H9 (cell line): ENCODE measurements around the gene GRM5. TPM values are rescaled to one million over a fixed set of nuclear protein-coding genes. Genes with fewer than 3 reads are reported as not detected.

Experiments used
- DNase-seq: peaks from one replicate; pipeline ENCODE4 v3.0.0-alpha.2; 2017
- H2AFZ ChIP-seq: one replicate; pipeline ENCODE4 v1.6.1; 2013; ENCODE audit warnings: mild to moderate bottlenecking, low read length, control low read depth, moderate library complexity
- H2AK5ac ChIP-seq: 2 replicates; pipeline ENCODE4 v1.6.1; 2013; ENCODE audit warnings: low read length, control low read depth, mixed read lengths; ENCODE audit not compliant: insufficient read length
- H2BK120ac ChIP-seq: one replicate; pipeline ENCODE4 v1.6.1; 2013; ENCODE audit warnings: low read depth, mild to moderate bottlenecking, low read length, control low read depth, inconsistent platforms; ENCODE audit not compliant: poor library complexity, severe bottlenecking
- H2BK12ac ChIP-seq: 2 replicates; pipeline ENCODE4 v1.6.1; 2013; ENCODE audit warnings: low read length, control low read depth, mixed read lengths, low read depth; ENCODE audit not compliant: insufficient read length
- H2BK15ac ChIP-seq: 2 replicates; pipeline ENCODE4 v1.6.1; 2013; ENCODE audit warnings: low read depth, low read length, control low read depth
- H2BK20ac ChIP-seq: one replicate; pipeline ENCODE4 v1.6.1; 2013; ENCODE audit warnings: low read depth, mild to moderate bottlenecking, low read length, control low read depth, inconsistent platforms; ENCODE audit not compliant: poor library complexity, severe bottlenecking
- H2BK5ac ChIP-seq: 2 replicates; pipeline ENCODE4 v1.6.1; 2013; ENCODE audit warnings: low read length, control low read depth, mixed read lengths; ENCODE audit not compliant: insufficient read length
- H3K14ac ChIP-seq: 2 replicates; pipeline ENCODE4 v1.6.1; 2013; ENCODE audit warnings: low read length, control low read depth; ENCODE audit not compliant: insufficient read depth
- H3K18ac ChIP-seq: 2 replicates; pipeline ENCODE4 v1.6.1; 2013; ENCODE audit warnings: low read depth, mild to moderate bottlenecking, mixed read lengths, low read length, control low read depth; ENCODE audit not compliant: insufficient read length
- H3K23ac ChIP-seq: 2 replicates; pipeline ENCODE4 v1.6.1; 2013; ENCODE audit warnings: low read length, control low read depth, mixed read lengths, low read depth; ENCODE audit not compliant: insufficient read length
- H3K23me2 ChIP-seq: 2 replicates; pipeline ENCODE4 v1.6.1; 2013; ENCODE audit warnings: low read depth, mild to moderate bottlenecking, mixed read lengths, low read length, control low read depth; ENCODE audit not compliant: insufficient read length, poor library complexity, severe bottlenecking
- H3K27ac ChIP-seq: 2 replicates; pipeline ENCODE4 v1.5.1; 2013; ENCODE audit warnings: low read length, control low read depth, mixed read lengths, low read depth; ENCODE audit not compliant: insufficient read length
- H3K27me3 ChIP-seq: 2 replicates; pipeline ENCODE4 v1.6.1; 2013; ENCODE audit warnings: low read length, control low read depth, inconsistent platforms; ENCODE audit not compliant: insufficient read depth
- H3K4ac ChIP-seq: 2 replicates; pipeline ENCODE4 v1.6.1; 2013; ENCODE audit warnings: low read depth, mild to moderate bottlenecking, control low read depth, inconsistent platforms, low read length, moderate library complexity
- H3K4me1 ChIP-seq: 2 replicates; pipeline ENCODE4 v1.6.1; 2013; ENCODE audit warnings: low read length, control low read depth, inconsistent platforms; ENCODE audit not compliant: insufficient read depth
- H3K4me2 ChIP-seq: 2 replicates; pipeline ENCODE4 v1.6.1; 2013; ENCODE audit warnings: low read length, control low read depth, mixed read lengths; ENCODE audit not compliant: insufficient read length, insufficient read depth
- H3K56ac ChIP-seq: 2 replicates; pipeline ENCODE4 v1.6.1; 2013; ENCODE audit warnings: low read depth, mild to moderate bottlenecking, mixed read lengths, low read length, control low read depth; ENCODE audit not compliant: insufficient read length
- H3K79me1 ChIP-seq: 2 replicates; pipeline ENCODE4 v1.6.1; 2013; ENCODE audit warnings: low read depth, mild to moderate bottlenecking, moderate library complexity, low read length, control low read depth, inconsistent platforms; ENCODE audit not compliant: insufficient read depth, poor library complexity, severe bottlenecking
- H3K79me2 ChIP-seq: 2 replicates; pipeline ENCODE4 v1.6.1; 2013; ENCODE audit warnings: low read length, control low read depth, inconsistent platforms; ENCODE audit not compliant: insufficient read depth
- H3K9ac ChIP-seq: 2 replicates; pipeline ENCODE4 v1.6.1; 2013; ENCODE audit warnings: low read length, control low read depth, mixed read lengths; ENCODE audit not compliant: insufficient read length; ENCODE audit errors: extremely low read depth
- H3K9me3 ChIP-seq: one replicate; pipeline ENCODE4 v1.6.1; 2013; ENCODE audit warnings: low read depth, low read length, inconsistent platforms; ENCODE audit not compliant: control insufficient read depth
- H3T11ph ChIP-seq: one replicate; pipeline ENCODE4 v1.6.1; 2013; ENCODE audit warnings: mild to moderate bottlenecking, low read length, control low read depth, inconsistent platforms
- H4K20me1 ChIP-seq: one replicate; pipeline ENCODE4 v1.6.1; 2013; ENCODE audit not compliant: control insufficient read depth, insufficient read length, insufficient read depth
- H4K5ac ChIP-seq: 2 replicates; pipeline ENCODE4 v1.6.1; 2013; ENCODE audit warnings: low read depth, mild to moderate bottlenecking, mixed read lengths, low read length, control low read depth; ENCODE audit not compliant: insufficient read length
- H4K8ac ChIP-seq: replicated peaks from 2 replicates; pipeline ENCODE4 v1.6.1; 2013; ENCODE audit warnings: low read length, control low read depth, mixed read lengths, low read depth; ENCODE audit not compliant: insufficient read length
- H4K91ac ChIP-seq: 2 replicates; pipeline ENCODE4 v1.6.1; 2013; ENCODE audit warnings: low read depth, mild to moderate bottlenecking, moderate library complexity, mixed read lengths, low read length, control low read depth; ENCODE audit not compliant: insufficient read length
- H3K27ac Mint-ChIP-seq, 3 experiments: 2 replicates in 2 of 3; 3 replicates in 1 of 3; pipeline ENCODE4 v1.8.0; 2020 to 2021; ENCODE audit warnings: mixed read lengths in 3 of 3, mild to moderate bottlenecking in 1 of 3, moderate library complexity in 1 of 3
- H3K27me3 Mint-ChIP-seq: 2 replicates; pipeline ENCODE4 v1.8.0; 2021; ENCODE audit warnings: low read depth, mild to moderate bottlenecking, moderate library complexity, mixed read lengths
- H3K36me3 Mint-ChIP-seq, 3 experiments: 2 replicates in 2 of 3; 3 replicates in 1 of 3; pipeline ENCODE4 v1.8.0; 2020 to 2021; ENCODE audit warnings: low read depth in 3 of 3, mixed read lengths in 3 of 3; ENCODE audit not compliant: insufficient read depth in 1 of 3
- H3K4me1 Mint-ChIP-seq, 2 experiments: 2 replicates each; pipeline ENCODE4 v1.8.0; 2020; ENCODE audit warnings: mixed read lengths in 2 of 2
- H3K4me3 Mint-ChIP-seq, 2 experiments: 2 replicates in 1 of 2; 3 replicates in 1 of 2; pipeline ENCODE4 v1.8.0; 2020 to 2021; ENCODE audit warnings: mild to moderate bottlenecking in 2 of 2, mixed read lengths in 2 of 2, moderate library complexity in 1 of 2
- H3K9me3 Mint-ChIP-seq, 2 experiments: 2 replicates in 1 of 2; 3 replicates in 1 of 2; pipeline ENCODE4 v1.8.0; 2020; ENCODE audit warnings: mild to moderate bottlenecking in 2 of 2, mixed read lengths in 2 of 2, moderate library complexity in 1 of 2
- WGBS: extraction: QIAGEN DNeasy Blood & Tissue Kit; methylation state at CpG from one replicate; pipeline ENCODE4 v1.1.7; 2013; ENCODE audit warnings: missing lambda C conversion rate, low lambda C conversion rate, mixed read lengths; ENCODE audit not compliant: insufficient read length; ENCODE audit errors: extremely low coverage; 5-methylcytosine and 5-hydroxymethylcytosine counted together
- total RNA-seq: library from RNA; stranded (reverse); gene quantifications from 2 replicates; pipeline ENCODE4 v1.2.1, GENCODE V29; 2021
- TF ChIP-seq, protein P1 (sequence below): fragments of 200-600 bp; sonication (generic); conservative IDR thresholded peaks from 3 replicates; pipeline ENCODE4 v1.8.0; 2021; ENCODE audit warnings: antibody characterized with exemption, mild to moderate bottlenecking

GRM5 gene
- total RNA-seq, 1 experiment from 2014 or later: not detected

- no peak overlapping the region for H2BK5ac ChIP-seq
- no peak overlapping the region for H4K8ac ChIP-seq
- TF ChIP-seq, protein P1, sequence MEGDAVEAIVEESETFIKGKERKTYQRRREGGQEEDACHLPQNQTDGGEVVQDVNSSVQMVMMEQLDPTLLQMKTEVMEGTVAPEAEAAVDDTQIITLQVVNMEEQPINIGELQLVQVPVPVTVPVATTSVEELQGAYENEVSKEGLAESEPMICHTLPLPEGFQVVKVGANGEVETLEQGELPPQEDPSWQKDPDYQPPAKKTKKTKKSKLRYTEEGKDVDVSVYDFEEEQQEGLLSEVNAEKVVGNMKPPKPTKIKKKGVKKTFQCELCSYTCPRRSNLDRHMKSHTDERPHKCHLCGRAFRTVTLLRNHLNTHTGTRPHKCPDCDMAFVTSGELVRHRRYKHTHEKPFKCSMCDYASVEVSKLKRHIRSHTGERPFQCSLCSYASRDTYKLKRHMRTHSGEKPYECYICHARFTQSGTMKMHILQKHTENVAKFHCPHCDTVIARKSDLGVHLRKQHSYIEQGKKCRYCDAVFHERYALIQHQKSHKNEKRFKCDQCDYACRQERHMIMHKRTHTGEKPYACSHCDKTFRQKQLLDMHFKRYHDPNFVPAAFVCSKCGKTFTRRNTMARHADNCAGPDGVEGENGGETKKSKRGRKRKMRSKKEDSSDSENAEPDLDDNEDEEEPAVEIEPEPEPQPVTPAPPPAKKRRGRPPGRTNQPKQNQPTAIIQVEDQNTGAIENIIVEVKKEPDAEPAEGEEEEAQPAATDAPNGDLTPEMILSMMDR: no peak
- no peak overlapping the region for H3K4ac ChIP-seq
- H3K27me3 Mint-ChIP-seq: peaks cover 33% of the 10 kb centered on the region
- no peaks in the 10 kb centered on the region for H3K79me1 ChIP-seq
- no peak overlapping the region for H3K9ac ChIP-seq
- H3K79me2 ChIP-seq: no peaks in the 10 kb centered on the region
- no peaks in the 10 kb centered on the region for H3K9me3 ChIP-seq
- peak overlapping the region; percentile 74 for H3K18ac ChIP-seq
- no peak overlapping the region for H2BK20ac ChIP-seq
- no peak overlapping the region for H2BK12ac ChIP-seq
- no peaks in the 10 kb centered on the region for H3K9me3 Mint-ChIP-seq
- DNase-seq: peak; percentile 43
- H3T11ph ChIP-seq: no peak overlapping the region
- H3K36me3 Mint-ChIP-seq: no peaks in the 10 kb centered on the region; a peak in 1 of 7 replicates
- H2AK5ac ChIP-seq: no peak overlapping the region
- no peak overlapping the region for H2BK120ac ChIP-seq
- peak overlapping the region; percentile 67 to 84 for H3K4me3 Mint-ChIP-seq
- H4K5ac ChIP-seq: no peak overlapping the region
- H3K4me1 Mint-ChIP-seq: peaks cover 22 to 30% of the 10 kb centered on the region in 2 experiments
- H3K27me3 ChIP-seq: no peaks in the 10 kb centered on the region; the same call in 1 of the 2 replicates
- no peak overlapping the region for H3K23ac ChIP-seq
- no peak overlapping the region for H4K91ac ChIP-seq
- peak overlapping the region; percentile 92 for H3K14ac ChIP-seq
- peak overlapping the region; percentile 41 for H3K4me2 ChIP-seq
- peaks cover 8% of the 10 kb centered on the region for H3K23me2 ChIP-seq
- H2AFZ ChIP-seq: no peak overlapping the region
- H3K27ac Mint-ChIP-seq: peak overlapping the region in 2 of 3 experiments; percentile 88 to 93; a peak in 2 of 7 replicates
- H3K56ac ChIP-seq: no peak overlapping the region
- no peak overlapping the region for H3K27ac ChIP-seq
- WGBS: no CpG with 5 or more reads among the region's 23 CpGs
- H4K20me1 ChIP-seq: no peaks in the 10 kb centered on the region
- H3K4me1 ChIP-seq: peaks cover 6% of the 10 kb centered on the region; the same call in 1 of the 2 replicates
- H2BK15ac ChIP-seq: no peak overlapping the region
Observed at GRCh38 chr11:88508418-88508758, 557.4 kb downstream of the GRM5 start.
